T-helper 2 cell treated with Interferon-gamma antibody and Interleukin-4, amounts not matched to agents 100 ng/mL and 5 ng/mL, for 36 hours (primary cell): ENCODE measurements around the gene BTBD7. TPM values are rescaled to one million over a fixed set of nuclear protein-coding genes. Genes with fewer than 3 reads are reported as not detected.

ENCODE experiments used
- intact Hi-C: fragments of 100-400 bp; cut with micrococcal nuclease; formaldehyde crosslinking; loops from one replicate; pipeline ENCODE4 v1.15.1; 2023
- total RNA-seq: library from RNA; stranded (reverse); gene quantifications from 2 replicates; pipeline ENCODE4 v1.2.3, GENCODE V29; 2022

Gene BTBD7
- total RNA-seq, 1 donor from 2014 or later, result 21.1 TPM

DNA sequence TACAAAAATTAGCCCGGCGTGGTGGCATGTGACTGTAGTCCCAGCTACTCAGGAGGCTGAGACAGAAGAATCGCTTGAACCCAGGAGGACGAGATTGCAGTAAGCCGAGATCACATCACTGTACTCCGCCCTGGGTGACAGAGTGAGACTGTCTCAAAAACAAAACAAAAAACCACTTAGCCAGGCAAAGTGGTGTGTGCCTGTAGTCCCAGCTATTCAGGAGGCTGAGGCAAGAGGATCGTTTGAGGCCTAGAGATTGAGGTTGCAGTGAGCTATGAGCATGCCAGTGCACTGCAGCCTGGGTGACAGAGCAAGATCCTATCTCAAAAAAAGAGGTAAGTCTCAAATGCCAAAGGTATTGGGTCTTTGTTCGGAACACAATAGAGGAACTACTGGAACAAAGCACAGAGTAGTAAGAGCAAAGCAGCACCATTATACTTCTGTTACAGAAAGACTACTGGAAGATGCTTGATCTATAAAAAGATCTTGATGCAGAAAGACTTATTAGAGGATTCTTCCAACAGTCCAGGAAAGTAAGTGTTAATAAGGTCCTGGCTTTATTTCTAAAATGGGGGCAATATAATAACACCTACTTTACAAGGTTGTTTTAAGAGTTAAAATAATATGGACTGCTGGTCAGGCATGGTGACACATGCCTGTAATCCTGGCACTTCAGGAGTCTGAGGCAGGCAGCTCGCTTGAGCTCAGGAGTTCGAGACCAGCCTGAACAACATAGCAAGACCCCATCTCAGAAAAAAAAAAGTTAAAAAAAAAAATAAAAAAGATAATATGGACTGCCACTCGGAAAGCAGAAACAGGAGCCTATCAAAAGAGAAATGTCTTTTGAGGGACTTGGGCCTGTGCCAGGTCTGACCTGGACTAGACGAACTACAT, 29.9 kb downstream of the BTBD7 start:
- intact Hi-C loops, result no loop called here

DNA sequence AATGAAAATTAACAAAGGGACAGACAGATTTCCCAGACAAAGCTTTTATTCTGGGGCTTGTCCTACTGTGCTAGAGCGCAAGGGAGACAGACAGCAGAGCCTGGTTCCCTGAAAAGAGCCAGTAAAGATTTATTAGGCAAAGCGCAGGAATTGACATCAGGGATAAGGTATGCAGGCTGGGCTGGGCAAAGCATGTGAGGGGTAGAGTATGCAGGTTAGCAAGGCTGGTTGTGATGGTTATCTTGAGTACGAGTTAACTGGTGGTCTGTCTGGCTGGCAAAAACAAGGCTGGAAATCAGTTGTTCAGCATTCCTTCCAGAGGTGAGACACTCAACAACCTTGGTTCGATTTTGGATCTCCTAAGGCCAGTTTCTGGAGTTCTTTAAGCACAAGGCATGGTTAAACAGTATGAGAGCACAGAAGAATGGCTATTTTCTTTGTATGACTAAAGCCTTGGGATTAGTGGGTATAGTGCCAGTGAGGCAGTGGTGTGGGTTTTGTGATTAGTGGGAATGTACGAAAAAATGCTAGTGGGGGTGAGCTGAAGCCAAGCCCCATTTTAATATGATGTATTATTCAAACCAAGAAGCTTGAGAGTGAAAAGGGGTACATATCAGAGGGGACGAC, 30.9 kb downstream of the BTBD7 start:
- intact Hi-C loops, result no loop called here

DNA sequence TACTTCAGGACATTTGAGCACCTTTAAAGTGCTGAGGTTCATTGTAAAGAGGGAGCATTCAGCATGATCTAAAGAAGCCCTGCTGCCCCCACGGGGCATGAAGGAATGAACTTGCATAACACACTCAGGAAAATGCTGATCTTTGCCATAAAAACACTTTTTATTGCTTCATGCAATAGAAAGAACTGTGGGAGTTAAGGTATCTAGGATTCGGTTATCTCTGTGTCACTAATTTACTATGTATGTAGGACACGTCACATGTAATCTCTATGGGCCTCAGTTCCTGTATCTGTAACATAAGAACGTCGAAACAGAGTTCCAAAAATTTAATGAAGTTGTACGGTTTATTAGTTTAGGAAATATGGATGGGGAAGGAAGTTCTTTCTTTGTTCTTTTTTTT, 33.0 kb downstream of the BTBD7 start:
- intact Hi-C loops, result no loop called here

DNA sequence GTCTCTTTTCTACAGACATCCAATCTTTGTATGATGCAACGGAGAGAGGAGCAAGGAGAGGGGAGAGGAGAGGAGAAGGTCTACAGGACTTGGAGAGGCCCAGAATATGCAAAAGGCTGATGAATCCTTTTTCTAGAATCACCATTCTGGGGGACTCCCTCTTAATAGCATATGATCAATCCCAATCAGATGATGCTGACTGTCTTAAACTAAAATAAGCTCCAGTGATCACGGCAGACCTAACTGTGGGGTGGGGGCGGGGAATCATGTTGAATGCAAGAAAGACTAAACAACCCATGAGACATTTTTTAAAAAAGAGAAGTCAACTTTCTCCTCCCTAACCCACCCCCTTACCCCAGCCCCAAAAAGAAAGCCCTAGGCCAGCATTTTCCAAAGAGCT, 33.4 kb downstream of the BTBD7 start:
- intact Hi-C loops, result no loop called here

DNA sequence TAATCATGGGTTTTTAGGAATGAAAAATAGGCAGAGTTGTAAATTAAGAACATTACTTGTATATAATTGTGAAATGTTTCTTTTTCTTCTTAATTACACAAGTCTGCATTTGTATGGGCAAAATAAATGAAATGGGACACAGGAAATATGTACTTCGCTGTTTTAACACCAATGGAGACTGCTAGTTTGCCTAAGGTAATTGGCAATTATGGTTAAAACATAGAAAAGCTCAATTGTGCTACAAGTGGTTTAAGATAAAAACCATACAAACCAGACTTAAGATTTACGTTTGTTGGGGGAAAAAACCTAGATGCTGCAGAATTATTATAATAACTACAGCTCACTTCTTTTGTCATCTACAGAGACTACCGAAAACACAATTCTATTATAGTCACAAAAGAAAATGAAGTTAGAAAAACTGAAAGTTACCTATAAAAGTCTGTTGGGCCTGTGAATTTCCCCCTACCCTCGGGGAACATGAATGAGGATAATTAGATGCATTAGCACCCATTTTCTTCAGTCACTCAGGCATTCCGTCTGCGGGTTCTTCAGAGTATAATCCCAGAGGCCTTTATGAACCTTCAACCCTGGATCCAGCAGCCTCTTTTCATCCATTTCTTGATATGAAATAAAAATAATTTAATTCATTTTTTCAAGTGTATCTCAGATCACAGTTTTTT, 37.2 kb downstream of the BTBD7 start:
- intact Hi-C loops, result no loop called here

DNA sequence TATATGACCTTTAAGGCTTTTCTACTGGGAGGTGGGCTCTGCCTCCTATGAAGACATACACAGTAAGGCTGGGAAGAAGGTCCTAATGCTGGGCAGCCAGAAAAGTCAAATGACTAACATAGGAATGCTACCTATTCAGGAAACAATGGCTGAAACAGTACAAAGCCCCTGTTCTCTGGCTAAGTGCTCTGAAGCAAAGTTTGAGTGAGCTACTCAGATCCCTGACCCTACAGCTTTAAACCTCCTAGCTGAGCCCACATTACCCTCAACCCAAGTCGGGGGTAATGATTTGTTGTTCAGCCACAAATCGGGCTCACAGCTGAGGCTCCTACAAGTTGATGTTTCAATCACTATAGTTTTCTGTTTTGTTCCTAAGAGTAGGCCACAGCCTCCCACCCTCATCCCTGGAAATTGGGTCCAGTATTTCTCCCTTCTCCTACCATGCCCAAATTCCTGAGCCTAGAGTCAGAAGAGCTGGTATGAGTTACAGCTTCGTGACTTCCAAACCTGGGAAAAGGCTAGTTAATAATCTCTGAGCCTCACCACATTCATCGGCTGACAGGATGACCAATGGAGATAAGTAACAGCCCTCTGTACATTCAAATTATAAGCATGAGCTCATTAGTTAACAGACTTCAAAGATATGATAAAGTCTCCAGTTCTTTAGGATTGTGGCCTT, 46.5 kb downstream of the BTBD7 start:
- intact Hi-C loops, result no loop called here

DNA sequence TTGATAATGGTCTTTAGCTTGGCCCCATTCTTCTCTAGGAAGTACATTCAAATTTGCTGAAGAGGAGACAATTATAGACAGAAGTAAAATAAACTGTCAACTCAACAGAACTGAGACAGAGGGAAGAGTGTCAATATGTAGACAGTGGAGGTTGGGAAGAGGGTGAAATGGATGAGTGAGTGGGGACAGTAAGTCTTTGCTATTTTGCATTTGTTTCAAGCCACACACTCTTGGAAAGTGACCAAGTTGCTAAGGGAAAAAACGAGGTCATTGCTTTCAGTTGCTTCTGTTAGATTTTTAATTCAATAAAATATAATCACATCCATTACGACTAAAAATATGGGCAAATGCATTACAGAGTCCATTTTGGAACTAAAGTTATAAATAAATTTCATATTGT, 47.8 kb downstream of the BTBD7 start:
- intact Hi-C loops, result no loop called here

DNA sequence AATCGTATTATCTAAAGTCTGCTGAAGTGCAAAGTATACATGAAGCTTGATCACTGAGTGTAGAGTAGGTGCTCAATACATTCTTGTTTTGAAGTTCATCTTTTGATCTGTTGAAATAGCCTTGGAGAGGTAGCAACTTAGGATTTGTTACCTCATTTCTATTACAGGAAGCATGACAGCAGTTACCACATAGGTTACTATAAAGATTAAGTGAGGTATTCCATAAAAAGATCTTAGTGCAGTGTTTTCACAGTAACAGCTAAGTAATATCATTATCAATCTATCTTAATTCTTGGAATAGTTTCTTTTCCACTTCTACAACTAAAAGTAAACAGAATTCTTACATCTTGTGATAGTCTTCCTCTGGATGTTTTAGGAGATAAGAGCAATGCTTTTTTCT, 50.9 kb downstream of the BTBD7 start:
- intact Hi-C loops, result no loop called here

DNA sequence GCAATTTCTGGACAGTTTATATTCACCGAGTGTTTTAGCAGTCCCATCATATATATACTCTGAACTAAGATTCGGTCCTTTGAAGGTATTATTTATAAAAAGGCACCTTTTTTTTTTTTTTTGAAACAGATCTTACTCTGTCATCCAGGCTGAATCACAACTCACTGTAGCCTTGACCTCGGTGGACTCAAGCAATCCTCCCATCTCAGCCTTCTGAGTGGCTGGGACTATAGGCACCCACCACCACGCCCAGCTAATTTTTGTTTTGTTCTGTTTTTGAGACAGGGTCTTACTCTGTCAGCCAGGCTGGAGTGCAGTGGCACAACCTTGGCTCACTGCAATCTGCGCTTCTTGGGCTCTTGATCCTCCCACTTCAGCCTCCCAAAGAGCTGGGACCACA, 52.1 kb downstream of the BTBD7 start:
- intact Hi-C loops, result no loop called here

DNA sequence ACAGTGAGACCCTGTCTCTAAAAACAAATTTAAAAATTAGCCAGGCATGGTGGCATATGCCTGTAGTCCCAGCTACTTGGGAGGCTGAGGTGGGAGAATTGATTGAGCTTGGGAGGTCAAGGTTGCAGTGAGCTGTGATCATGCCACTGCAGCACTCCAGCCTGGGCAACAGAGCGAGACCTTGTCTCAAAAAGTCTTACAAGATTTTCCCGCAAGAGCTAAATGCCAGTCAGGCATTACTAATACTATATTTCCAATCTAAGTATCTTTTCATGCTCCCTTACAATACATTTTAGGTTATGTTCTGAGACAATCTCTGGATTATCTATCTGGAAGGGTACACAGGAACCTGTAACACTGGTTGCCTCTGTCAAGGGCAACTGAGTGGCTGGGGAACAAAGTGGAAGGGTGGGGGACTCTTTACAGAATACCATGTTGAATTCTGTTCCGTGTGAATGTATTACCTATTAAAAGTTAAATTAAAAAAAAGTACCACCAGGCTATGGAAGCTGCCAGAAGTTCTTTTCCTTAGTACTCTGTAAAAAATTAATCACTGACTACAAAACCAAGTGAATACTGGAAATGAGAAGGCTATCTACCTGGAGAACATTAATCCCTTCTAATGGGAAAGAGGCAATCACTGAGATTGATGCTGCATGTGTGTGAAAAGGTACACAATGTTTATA, 56.7 kb downstream of the BTBD7 start:
- intact Hi-C loops, result no loop called here

DNA sequence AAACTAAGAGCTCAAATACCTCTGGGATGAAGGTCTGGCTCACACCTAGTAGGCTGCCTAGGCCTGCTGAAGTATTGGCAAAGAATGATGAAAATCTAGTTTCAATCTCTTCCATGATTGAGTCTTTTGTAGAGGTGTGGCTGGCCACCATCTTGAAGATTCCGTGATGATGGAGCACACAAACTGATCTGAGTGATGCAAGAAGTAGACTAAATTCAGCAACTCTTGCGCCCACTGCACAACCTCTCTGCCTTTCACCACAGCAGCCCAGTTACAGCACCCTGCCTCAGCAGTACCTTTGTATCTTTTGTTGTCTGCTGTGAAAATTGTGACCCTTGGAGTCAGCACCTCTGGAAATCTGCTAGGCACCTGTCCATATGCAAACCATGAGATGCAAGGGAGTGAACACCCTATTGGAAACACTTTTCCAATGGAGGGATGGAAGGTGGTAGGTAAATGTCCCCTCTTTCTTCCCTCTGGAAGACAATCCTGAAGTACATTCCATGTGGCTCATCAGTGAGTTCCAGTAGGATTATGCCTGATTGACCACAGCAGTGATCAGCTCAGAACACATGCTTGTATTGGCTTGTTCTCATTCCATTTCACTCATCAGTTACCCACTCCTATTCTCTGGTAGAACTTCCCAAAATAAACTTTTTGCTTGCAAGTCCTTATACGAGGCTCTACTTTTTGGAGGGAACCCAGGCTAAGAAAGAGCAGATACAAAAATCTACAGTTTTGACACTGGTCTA, 58.6 kb downstream of the BTBD7 start:
- intact Hi-C loops, result no loop called here

DNA sequence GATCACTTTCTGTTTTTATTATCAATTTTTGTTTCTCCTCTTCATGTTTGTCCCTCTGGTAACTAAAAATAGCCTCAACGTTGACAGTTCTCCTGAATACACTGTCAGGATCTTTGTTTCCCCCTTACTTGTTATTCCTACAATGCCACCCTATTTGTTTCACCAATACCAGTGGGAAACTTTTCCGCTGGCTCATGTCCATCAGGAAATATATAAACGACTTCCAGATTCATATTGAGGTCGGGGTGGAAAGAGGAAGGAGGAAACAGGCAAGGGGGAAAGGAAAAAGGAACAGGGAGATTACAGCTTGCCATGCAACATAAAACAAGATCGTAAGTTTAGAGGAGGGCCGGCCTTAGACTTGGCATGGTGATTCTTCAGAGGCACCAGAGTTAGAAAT, 61.7 kb downstream of the BTBD7 start:
- intact Hi-C loops, result no loop called here

DNA sequence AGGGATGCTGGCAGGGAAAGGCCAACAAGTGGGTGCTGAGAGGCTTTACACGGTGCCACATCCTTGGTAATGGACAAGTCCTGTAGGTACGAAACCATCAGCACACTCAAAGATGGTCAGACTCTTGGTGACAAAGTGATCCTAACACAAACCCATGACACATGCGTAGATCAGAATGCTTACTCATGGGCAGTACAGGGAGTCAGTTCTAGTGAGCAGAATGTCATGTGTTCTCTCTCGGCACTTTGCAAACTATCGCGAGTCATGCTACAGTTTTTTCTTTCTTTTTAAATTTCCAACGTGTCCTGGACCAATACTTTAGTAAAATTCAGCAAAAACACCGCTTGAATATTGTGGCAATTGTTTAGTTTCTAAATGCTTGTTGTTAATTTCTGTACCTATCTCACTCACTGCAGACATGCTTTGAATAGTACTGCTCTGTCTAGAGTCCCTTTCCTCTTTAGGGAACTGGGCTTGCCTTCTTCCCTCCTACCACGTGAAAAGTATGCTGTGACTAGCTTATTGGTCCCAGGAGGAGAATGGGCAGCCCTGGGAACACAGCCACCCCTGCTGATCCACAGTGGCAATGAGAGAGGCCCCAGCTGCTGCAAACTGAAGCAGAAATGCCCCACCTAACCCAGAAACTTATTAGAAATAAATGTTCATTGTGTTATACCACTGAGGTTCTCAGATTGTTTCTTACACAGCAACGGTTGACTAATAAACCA, 63.3 kb downstream of the BTBD7 start:
- intact Hi-C loops, result no loop called here

DNA sequence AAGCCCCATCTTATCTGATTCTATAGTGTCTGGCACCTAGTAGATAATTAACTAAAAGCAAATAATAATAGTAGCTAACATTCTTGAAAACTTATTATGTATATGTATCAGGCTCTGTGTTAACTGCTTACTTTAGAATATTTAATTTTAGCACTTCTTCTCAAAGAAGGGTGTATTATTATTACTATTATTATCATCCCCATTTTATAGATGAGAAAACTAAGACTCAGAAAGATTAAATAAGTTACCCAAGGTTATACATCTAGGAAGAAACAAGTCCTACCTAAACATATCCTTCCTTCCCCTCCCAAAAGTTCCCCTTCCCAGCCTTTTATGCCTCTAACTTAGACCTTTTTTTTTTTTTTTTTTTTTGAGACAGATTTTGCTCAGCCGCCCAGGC, 64.4 kb downstream of the BTBD7 start:
- intact Hi-C loops, result no loop called here

DNA sequence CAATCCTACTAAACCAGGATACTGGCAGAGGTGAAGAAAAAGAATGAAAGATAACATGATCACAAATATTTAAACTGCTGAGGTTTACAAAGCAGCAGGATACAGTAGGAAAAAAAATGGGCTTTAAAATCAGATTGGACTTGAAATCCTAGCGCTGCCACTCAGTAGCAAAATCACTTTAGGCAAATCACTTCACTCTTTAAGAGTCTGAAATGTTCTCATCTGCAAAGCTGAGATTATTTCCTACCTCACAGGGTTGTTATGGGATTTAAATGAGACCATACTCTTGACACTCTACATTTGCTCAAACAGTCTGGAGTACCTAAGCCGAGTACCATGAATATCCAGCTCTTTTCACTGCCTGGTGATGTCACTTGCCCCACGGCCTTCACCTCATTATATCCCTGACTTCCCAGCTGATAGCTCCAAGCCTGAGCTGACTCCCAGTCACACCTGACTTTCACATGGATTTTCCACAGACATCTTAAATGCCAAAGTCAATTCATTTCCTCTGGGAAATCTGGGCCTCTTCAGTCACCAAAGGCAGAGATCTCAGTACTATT, 65.6 kb downstream of the BTBD7 start:
- intact Hi-C loops, result no loop called here

DNA sequence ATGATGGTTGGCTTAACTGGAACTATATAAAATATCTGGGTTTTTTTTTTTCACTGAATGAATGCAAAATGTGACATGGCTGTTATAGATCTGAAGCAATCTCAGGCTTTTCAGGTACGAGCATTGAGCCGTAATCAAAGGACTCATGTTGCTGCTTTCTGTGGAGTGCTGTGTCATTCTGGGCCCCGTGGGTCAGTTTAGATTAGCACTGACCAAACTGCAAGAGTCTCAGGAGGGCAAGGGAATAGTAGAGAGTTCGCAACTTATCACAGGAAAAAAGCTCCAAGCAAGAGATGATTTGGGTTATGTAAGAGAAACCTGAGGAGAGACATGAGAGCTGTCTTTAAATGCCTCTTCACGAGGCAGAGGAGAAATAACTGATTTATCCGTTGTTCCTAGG, 66.7 kb downstream of the BTBD7 start:
- intact Hi-C loops, result no loop called here

DNA sequence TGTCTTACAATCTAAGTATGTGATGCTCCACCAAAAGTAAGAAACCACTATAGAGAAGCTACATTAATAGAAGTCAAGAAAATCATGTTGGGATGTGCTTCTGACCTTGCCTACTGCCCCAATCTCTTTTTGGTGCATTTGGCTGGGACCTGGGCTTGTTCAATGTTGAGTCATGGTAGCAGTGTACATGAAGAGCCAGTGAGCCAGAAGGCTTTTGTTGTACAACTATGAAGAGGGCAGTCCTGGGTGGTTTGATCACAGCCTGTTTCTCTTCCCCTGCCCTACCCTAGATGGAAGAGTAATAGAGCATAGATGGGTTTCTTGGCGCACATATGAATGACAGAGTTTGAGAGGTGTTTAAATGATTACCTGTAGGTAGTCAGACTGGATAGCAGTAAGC, 69.4 kb downstream of the BTBD7 start:
- intact Hi-C loops, result no loop called here

DNA sequence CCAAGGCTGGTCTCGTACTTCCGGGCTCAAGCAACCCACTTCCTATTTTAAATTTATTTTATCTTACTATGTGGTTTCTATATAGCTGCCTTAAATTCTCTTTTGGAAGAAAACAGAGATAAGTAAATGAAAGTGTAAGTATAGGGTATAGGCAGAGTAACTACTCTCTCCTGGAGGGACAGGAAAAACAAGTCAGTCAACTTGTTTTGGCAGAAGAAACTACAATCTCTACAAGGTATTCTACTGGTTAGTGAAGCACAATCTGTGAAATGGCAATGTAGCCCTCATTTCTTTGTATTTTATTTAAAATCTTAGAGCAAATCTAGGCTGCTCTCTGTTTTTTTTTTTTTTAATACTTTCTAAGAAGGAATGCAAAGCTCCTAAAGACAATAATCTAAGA, 70.4 kb downstream of the BTBD7 start:
- intact Hi-C loops, result no loop called here

DNA sequence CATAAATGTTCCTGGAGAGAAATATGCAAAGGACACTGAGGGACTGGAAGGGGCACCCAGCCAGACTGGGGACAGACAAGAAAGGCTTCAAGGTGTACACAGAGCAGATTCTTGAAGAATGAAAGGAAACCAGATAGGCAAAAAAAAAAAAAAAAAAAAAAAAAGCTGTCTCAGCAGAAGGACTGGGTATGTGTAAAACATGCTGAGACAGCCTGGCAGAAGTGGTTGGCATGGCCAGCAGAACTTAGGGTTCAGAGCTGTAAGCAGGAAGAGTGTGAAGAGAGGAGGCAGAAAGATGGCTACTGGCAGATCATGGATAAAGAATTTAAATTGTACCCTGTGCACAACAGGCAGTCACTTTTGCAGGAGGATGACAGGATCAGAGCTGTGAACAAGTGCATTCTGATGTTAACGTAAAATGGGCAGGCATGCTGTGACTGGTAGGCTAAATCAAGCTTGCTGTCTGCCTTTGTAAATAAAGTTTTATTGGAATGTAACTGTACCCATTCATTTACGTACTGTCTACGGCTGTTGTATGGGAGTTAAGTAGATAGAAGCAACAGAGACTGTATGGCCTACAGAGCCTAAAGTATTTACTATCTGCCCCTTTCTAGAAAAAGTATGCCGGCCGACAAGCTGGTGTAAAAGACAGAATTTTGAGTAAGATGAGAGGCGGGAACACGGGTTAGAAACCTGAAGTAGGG, 83.6 kb downstream of the BTBD7 start:
- intact Hi-C loops, result no loop called here
